Esophagus squamous epithelium (tissue), 5 donors: ENCODE data around the gene GFPT1. TPM values are rescaled to one million over a fixed set of nuclear protein-coding genes. Genes with fewer than 3 reads are reported as not detected.

Experiments
- DNase-seq: peaks from one replicate; lab custom pipeline; 2025; lab: John Stamatoyannopoulos, UW
- H3K27ac ChIP-seq, 4 donors: fragments of 200-600 bp; sonication (generic); one replicate each; pipeline ENCODE4 v1.5.1; 2016 to 2019; ENCODE audit warnings: mild to moderate bottlenecking in 1 of 4
- H3K27me3 ChIP-seq, 4 donors: fragments of 200-600 bp; sonication (generic); 1 replicate in 3 of 4; 2 replicates in 1 of 4; pipeline versions ENCODE4 v1.5.1 to v1.6.0; 2017 to 2021; ENCODE audit warnings: antibody characterized with exemption in 1 of 4
- H3K36me3 ChIP-seq, 3 donors: fragments of 200-600 bp; sonication (generic); one replicate each; pipeline ENCODE4 v1.5.1; 2016 to 2019
- H3K4me1 ChIP-seq, 3 donors: fragments of 200-600 bp; sonication (generic); one replicate each; pipeline ENCODE4 v1.5.1; 2017 to 2019
- H3K4me3 ChIP-seq, 4 donors: fragments of 200-600 bp; sonication (generic); 1 replicate in 3 of 4; 2 replicates in 1 of 4; pipeline ENCODE4 v1.5.1; 2016 to 2019; ENCODE audit warnings: mild to moderate bottlenecking in 2 of 4, moderate library complexity in 1 of 4
- H3K9me3 ChIP-seq, 3 donors: fragments of 200-600 bp; sonication (generic); one replicate each; pipeline ENCODE4 v1.5.1; 2016 to 2019
- CTCF ChIP-seq, 6 experiments: fragments of 450-650 bp in 4 of 6; fragments of 200-600 bp in 2 of 6; sonication (generic) in 2 of 6; IDR thresholded peaks; one replicate each; pipeline ENCODE4 v1.5.1; 2016 to 2019; ENCODE audit warnings: antibody characterized with exemption in 6 of 6, mild to moderate bottlenecking in 4 of 6, moderate library complexity in 4 of 6
- POLR2A ChIP-seq, 4 donors: fragments of 450-650 bp; IDR thresholded peaks; one replicate each; pipeline ENCODE4 v1.6.1; 2017; ENCODE audit warnings: antibody characterized with exemption in 4 of 4, mild to moderate bottlenecking in 4 of 4, moderate library complexity in 3 of 4
- WGBS, 2 donors: methylation state at CpG; one replicate each; pipeline ENCODE4 v1.1.5; 2018; 5-methylcytosine and 5-hydroxymethylcytosine counted together
- intact Hi-C: fragments of 100-400 bp; cut with DNase I; formaldehyde crosslinking; loops from one replicate; pipeline ENCODE4 v1.15.0; 2022
- total RNA-seq, 4 donors: library from RNA; depleted of rRNA; stranded (reverse); fragments of >200 nt; gene quantifications; one replicate each; pipeline ENCODE4 v1.1.0, GENCODE V29; 2016
- donor health status: DM: yes; HTN: yes; CAD: no.

The GFPT1 gene
- total RNA-seq, 4 donors from 2014 or later = 13.9 to 25.8 (median 19.5) TPM

GRCh38 chr2:69316550-69316949, 70.5 kb downstream of the GFPT1 start:
- Histone ChIP-seq H3K4me3 (no peak overlapping the region), H3K36me3 (peaks cover 0 to 8% (median 0%) of the 10 kb centered on the region in 3 donors), H3K4me1 (peaks cover 0 to 15% (median 8%) of the 10 kb centered on the region in 3 donors), H3K27me3 (no peaks in the 10 kb centered on the region), H3K27ac (no peak overlapping the region), H3K9me3 (no peaks in the 10 kb centered on the region)
- TF ChIP-seq CTCF (IDR thresholded peaks at IDR 0.05) (no peak), POLR2A (IDR thresholded peaks at IDR 0.05) (no peak)
- intact Hi-C loops = no loop called here
- DNase-seq = no peak

- no peak for DNase-seq
- H3K4me3 ChIP-seq = no peak overlapping the region
- 93% methylated on average over 4 of the region's 4 CpGs for WGBS, 2 donors
- TF ChIP-seq POLR2A (IDR thresholded peaks at IDR 0.05) (no peak), CTCF (IDR thresholded peaks at IDR 0.05) (no peak)
- H3K27ac ChIP-seq = no peak overlapping the region
- peaks cover 3 to 10% (median 3%) of the 10 kb centered on the region in 3 donors for H3K4me1 ChIP-seq
- no peaks in the 10 kb centered on the region for H3K9me3 ChIP-seq
- no peaks in the 10 kb centered on the region for H3K27me3 ChIP-seq
- peaks cover 0 to 8% (median 0%) of the 10 kb centered on the region in 3 donors for H3K36me3 ChIP-seq
- intact Hi-C loops = no loop called here
Observed at GRCh38 chr2:69315160-69315761, 71.8 kb downstream of the GFPT1 start.

- no peaks in the 10 kb centered on the region for H3K36me3 ChIP-seq
- H3K27me3 ChIP-seq = peaks cover 0 to 9% (median 0%) of the 10 kb centered on the region in 4 donors
- peak overlapping the region in 1 of 4 donors; percentile 88 for H3K27ac ChIP-seq
- H3K4me1 ChIP-seq = peaks cover 32 to 51% (median 33%) of the 10 kb centered on the region in 3 donors
- intact Hi-C loops = no loop called here
- whole genome bisulfite sequencing, 2 donors = 46 to 55% methylated on average over 2 of the region's 2 CpGs
- TF ChIP-seq POLR2A (IDR thresholded peaks at IDR 0.05) (no peak), CTCF (IDR thresholded peaks at IDR 0.05) (no peak)
- DNase-seq = no peak
- no peak overlapping the region for H3K4me3 ChIP-seq
- no peaks in the 10 kb centered on the region for H3K9me3 ChIP-seq
Observed at GRCh38 chr2:69311024-69311416, 76.0 kb downstream of the GFPT1 start.

GRCh38 chr2:69310111-69311023, 76.7 kb downstream of the GFPT1 start:
- Histone ChIP-seq H3K27me3 (peaks cover 0 to 15% (median 0%) of the 10 kb centered on the region in 4 donors), H3K4me3 (no peak overlapping the region), H3K27ac (peak overlapping the region; percentile 59 to 88 (median 84)), H3K36me3 (no peaks in the 10 kb centered on the region), H3K4me1 (peaks cover 34 to 56% (median 36%) of the 10 kb centered on the region in 3 donors), H3K9me3 (no peaks in the 10 kb centered on the region)
- intact Hi-C loops = no loop called here
- DNase-seq = no peak
- no peak for TF ChIP-seq CTCF (IDR thresholded peaks at IDR 0.05)
- TF ChIP-seq POLR2A (IDR thresholded peaks at IDR 0.05) = no peak
- WGBS, 2 donors = 85 to 89% methylated on average over 10 to 11 of the region's 19 CpGs
